ENCODE data around the gene UBTF. TPM values are rescaled to one million over a fixed set of nuclear protein-coding genes. Genes with fewer than 3 reads are reported as not detected.

Gene UBTF
- total and polyA plus RNA-seq, 11 donors: 33.1 to 61.2 (median 44.1) TPM

DNA sequence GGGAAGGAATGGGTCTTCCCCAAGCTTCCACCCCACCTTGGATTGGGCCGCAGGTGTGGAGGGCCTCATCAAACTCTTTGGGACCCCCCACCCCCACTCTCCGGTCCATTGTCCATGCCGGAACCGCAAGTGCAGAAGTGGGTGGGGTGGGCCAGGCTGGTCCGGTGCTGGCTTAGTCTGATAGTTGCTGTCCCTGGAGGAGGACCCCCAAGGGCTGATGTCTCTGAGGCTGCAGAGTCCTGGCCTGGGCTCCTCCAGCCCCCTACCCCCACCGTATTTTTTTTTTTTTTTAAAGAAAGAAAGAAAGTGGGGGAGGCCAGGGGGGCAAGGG is 12.7 kb downstream of the UBTF start:
- intact Hi-C loops (cut with DNase I): no loop called here

DNA sequence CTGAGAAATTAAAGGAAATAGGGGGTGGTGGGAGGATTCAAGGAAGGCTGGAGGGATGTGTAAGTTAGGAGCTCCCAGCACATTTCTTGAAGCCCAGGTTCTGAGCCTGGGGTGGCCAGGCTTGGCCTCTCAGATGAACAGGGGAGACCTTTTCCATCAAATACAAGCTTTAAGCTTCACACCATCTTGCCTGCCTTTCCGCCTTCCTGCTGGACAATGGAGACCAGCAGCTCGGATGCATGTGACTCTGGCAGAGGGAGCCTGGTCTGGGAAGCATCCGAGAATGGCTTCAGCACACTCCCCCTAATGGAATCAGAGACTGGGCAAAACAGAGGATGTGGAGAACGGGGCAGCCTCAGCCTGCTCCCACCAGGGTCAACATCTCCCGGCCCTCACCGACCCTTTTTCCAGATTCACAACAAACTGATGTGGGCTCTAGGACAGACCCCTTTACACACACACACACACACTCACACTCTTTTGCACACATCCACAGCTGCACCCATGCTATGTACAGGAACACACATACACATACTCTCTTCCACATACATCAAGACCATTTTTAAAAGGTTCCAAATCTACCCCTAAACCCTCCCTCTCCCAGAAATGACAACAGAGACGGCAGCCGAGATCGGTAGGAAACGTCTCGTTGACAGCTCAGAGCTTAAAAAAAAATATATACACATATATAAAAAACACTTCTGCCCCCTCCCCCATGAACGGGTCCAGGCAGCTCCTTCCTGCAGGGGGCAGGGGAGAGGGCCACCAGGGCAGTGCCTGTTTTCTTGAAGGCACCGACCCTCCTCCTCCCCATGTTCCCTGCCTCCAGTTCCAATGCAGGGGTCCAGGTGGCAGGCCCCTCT is 13.3 kb downstream of the UBTF start:
- Histone ChIP-seq H3K4me1 (peaks cover 3 to 38% (median 12%) of the 10 kb centered on the region in 12 donors), H3K4me3 (no peak overlapping the region), H3K27ac (no peak overlapping the region), H3K27me3 (no peaks in the 10 kb centered on the region), H3K36me3 (peaks cover 0 to 53% (median 46%) of the 10 kb centered on the region in 9 donors), H3K9me3 (no peaks in the 10 kb centered on the region)
- TF ChIP-seq, protein P1, sequence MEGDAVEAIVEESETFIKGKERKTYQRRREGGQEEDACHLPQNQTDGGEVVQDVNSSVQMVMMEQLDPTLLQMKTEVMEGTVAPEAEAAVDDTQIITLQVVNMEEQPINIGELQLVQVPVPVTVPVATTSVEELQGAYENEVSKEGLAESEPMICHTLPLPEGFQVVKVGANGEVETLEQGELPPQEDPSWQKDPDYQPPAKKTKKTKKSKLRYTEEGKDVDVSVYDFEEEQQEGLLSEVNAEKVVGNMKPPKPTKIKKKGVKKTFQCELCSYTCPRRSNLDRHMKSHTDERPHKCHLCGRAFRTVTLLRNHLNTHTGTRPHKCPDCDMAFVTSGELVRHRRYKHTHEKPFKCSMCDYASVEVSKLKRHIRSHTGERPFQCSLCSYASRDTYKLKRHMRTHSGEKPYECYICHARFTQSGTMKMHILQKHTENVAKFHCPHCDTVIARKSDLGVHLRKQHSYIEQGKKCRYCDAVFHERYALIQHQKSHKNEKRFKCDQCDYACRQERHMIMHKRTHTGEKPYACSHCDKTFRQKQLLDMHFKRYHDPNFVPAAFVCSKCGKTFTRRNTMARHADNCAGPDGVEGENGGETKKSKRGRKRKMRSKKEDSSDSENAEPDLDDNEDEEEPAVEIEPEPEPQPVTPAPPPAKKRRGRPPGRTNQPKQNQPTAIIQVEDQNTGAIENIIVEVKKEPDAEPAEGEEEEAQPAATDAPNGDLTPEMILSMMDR (IDR thresholded peaks at IDR 0.05): peak in 1 of 12 donors; percentile 8
- TF ChIP-seq POLR2A (IDR thresholded peaks at IDR 0.05): no peak
- 49 to 57% (median 53%) methylated on average over 12 to 13 of the region's 13 CpGs for WGBS, 4 donors
- intact Hi-C loops (cut with DNase I): no loop called here
- DNase-seq (no peak), ATAC-seq (no peak)

More for the DNA sequence above, 12.7 kb downstream of the UBTF start:
- Histone ChIP-seq H3K4me3 (no peak overlapping the region), H3K4me1 (peaks cover 3 to 38% (median 13%) of the 10 kb centered on the region in 12 donors), H3K36me3 (peaks cover 0 to 59% (median 52%) of the 10 kb centered on the region in 9 donors), H3K27ac (no peak overlapping the region), H3K27me3 (no peaks in the 10 kb centered on the region), H3K9me3 (no peaks in the 10 kb centered on the region)
- ATAC-seq (no peak), DNase-seq (peak in 1 of 5 donors; percentile 56)
- WGBS, 4 donors: 85 to 93% (median 88%) methylated on average over 6 of the region's 6 CpGs
- TF ChIP-seq, protein P1 (IDR thresholded peaks at IDR 0.05): no peak
- no peak for TF ChIP-seq POLR2A (IDR thresholded peaks at IDR 0.05)

DNA sequence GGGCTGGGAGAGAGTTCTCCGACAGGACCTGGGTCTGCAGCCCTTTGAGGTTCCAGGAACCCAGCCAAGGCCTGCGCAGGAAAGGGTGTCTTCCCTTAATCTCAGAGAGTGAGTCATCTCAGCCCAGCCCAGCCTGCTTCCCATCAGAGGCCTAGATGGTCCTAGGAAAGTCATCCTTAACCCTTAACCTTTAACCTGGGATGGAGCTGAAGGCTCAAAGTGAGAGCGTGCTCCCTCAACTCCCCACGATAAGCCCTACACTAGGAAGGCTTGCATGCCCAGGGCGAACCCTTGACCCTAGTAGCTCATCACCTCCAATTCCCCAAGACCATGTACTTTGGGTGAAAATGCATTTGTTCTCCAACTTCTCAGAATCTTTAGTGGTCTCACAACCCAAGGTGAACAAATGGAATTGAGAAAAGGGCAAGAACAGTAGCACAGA is 15.0 kb downstream of the UBTF start:
- H3K27me3 ChIP-seq: no peaks in the 10 kb centered on the region
- ATAC-seq: no peak
- no peak overlapping the region for H3K4me3 ChIP-seq
- peak overlapping the region in 2 of 12 donors; percentile 10 to 37 for H3K27ac ChIP-seq
- H3K9me3 ChIP-seq: no peaks in the 10 kb centered on the region
- H3K36me3 ChIP-seq: peaks cover 0 to 35% (median 30%) of the 10 kb centered on the region in 9 donors
- intact Hi-C loops (cut with DNase I): no loop called here
- peaks cover 0 to 28% (median 6%) of the 10 kb centered on the region in 12 donors for H3K4me1 ChIP-seq
- TF ChIP-seq POLR2A (IDR thresholded peaks at IDR 0.05): no peak
- TF ChIP-seq, protein P1 (IDR thresholded peaks at IDR 0.05): no peak
- peak in 2 of 5 donors; percentile 59 to 63 for DNase-seq
- WGBS, 4 donors: 52 to 65% (median 57%) methylated on average over 5 of the region's 5 CpGs

DNA sequence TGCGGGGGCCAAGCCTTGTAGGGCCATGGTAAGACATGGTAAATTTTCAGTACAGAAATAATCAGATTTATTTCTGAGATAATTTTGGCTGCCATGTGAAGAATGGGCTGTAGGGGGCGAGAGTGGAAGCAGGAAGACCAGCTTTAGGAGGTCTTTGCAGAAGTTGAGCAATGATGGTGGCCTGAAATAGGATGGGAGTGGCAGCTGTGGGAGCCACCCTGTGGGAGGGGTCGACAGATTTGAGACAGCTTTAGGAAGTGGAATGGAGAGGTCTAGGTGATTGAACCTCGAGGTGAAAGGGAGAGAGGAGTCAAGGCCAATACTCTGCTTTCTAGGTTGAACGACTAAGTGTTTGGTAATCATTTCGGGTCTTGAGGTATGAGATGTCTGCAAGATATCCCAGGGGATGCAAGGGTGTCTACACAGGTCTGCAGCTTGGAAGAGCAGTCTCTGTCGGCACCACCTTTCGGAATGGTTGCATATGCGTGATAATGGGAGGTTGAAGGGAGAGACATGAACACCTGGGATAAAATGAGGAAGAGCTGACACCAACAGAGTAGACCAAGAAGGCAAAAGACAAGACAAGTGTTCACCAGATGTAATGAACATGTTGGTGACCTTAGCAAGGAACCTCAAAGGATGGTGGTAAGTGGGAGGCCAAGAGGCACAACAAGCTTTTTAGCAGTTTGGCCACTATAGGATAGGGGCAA is 15.6 kb downstream of the UBTF start:
- Histone ChIP-seq H3K36me3 (peaks cover 0 to 30% (median 25%) of the 10 kb centered on the region in 9 donors), H3K9me3 (no peaks in the 10 kb centered on the region), H3K4me3 (no peak overlapping the region), H3K27me3 (no peaks in the 10 kb centered on the region), H3K27ac (peak overlapping the region in 1 of 12 donors; percentile 10), H3K4me1 (peaks cover 0 to 26% (median 6%) of the 10 kb centered on the region in 12 donors)
- no peak for ATAC-seq
- intact Hi-C loops (cut with DNase I): no loop called here
- no peak for DNase-seq
- WGBS, 4 donors: 56 to 63% (median 61%) methylated on average over 9 of the region's 9 CpGs
- TF ChIP-seq, protein P1 (IDR thresholded peaks at IDR 0.05): peak; percentile 28 to 68 (median 56)
- no peak for TF ChIP-seq POLR2A (IDR thresholded peaks at IDR 0.05)
